CD8-positive, alpha-beta memory T cell (primary cell): Measurements from ENCODE around the gene ARL3. TPM values are rescaled to one million over a fixed set of nuclear protein-coding genes. Genes with fewer than 3 reads are reported as not detected.

Source experiments
- CTCF ChIA-PET: fragments of 350-600 bp; sonication (Branson Sonifier 250); formaldehyde crosslinking; loops from one replicate; lab custom pipeline; 2021; ENCODE audit warnings: antibody characterized with exemption; lab: Charles Lee
- POLR2A ChIA-PET: fragments of 350-600 bp; sonication (Branson Sonifier 250); formaldehyde crosslinking; loops from one replicate; lab custom pipeline; 2021; ENCODE audit warnings: antibody characterized with exemption; lab: Charles Lee
- DNase-seq, 5 donors: peaks; one replicate each; pipeline versions ENCODE4 v3.0.0 to v3.0.0-alpha.2; 2020 to 2022; ENCODE audit warnings: mixed read lengths in 1 of 5
- H3K27ac ChIP-seq: one replicate; pipeline ENCODE4 v1.7.0; 2013; ENCODE audit warnings: low read depth, mild to moderate bottlenecking, low read length, moderate library complexity
- H3K27me3 ChIP-seq: 2 replicates; pipeline ENCODE4 v1.7.0; 2013; ENCODE audit warnings: low read length, mild to moderate bottlenecking; ENCODE audit not compliant: insufficient read depth, poor library complexity, severe bottlenecking
- H3K36me3 ChIP-seq: 2 replicates; pipeline ENCODE4 v1.7.0; 2013; ENCODE audit warnings: mild to moderate bottlenecking, low read length, moderate library complexity; ENCODE audit not compliant: insufficient read depth
- H3K4me1 ChIP-seq: 2 replicates; pipeline ENCODE4 v1.7.0; 2013; ENCODE audit warnings: mild to moderate bottlenecking, low read length, moderate library complexity; ENCODE audit not compliant: insufficient read depth
- H3K4me3 ChIP-seq: 2 replicates; pipeline ENCODE4 v1.7.0; 2013; ENCODE audit warnings: mild to moderate bottlenecking, low read length
- H3K9me3 ChIP-seq: 2 replicates; pipeline ENCODE4 v1.7.0; 2013; ENCODE audit warnings: mild to moderate bottlenecking, low read length
- H3K27ac Mint-ChIP-seq, 8 donors: one replicate each; pipeline ENCODE4 v1.8.0; 2020 to 2021; ENCODE audit warnings: mixed read lengths in 8 of 8, mild to moderate bottlenecking in 6 of 8, inconsistent platforms in 3 of 8, moderate library complexity in 3 of 8
- H3K27me3 Mint-ChIP-seq, 2 donors: one replicate each; pipeline ENCODE4 v1.8.0; 2020 to 2021; ENCODE audit warnings: mixed read lengths in 2 of 2, mild to moderate bottlenecking in 1 of 2, moderate library complexity in 1 of 2
- H3K36me3 Mint-ChIP-seq, 3 donors: one replicate each; pipeline ENCODE4 v1.8.0; 2020 to 2021; ENCODE audit warnings: mixed read lengths in 3 of 3, inconsistent platforms in 1 of 3, mild to moderate bottlenecking in 1 of 3
- H3K4me1 Mint-ChIP-seq, 3 donors: one replicate each; pipeline ENCODE4 v1.8.0; 2020 to 2021; ENCODE audit warnings: mixed read lengths in 3 of 3, inconsistent platforms in 1 of 3, mild to moderate bottlenecking in 1 of 3
- H3K4me3 Mint-ChIP-seq, 7 donors: one replicate each; pipeline ENCODE4 v1.8.0; 2020 to 2021; ENCODE audit warnings: mixed read lengths in 7 of 7, mild to moderate bottlenecking in 6 of 7, moderate library complexity in 4 of 7, inconsistent platforms in 2 of 7
- H3K9me3 Mint-ChIP-seq, 5 donors: one replicate each; pipeline ENCODE4 v1.8.0; 2020 to 2022; ENCODE audit warnings: mixed read lengths in 5 of 5, mild to moderate bottlenecking in 3 of 5, moderate library complexity in 2 of 5, inconsistent platforms in 1 of 5
- polyA plus RNA-seq: library from polyadenylated mRNA; unstranded; fragments of 300-500 nt; fragmentation: Illumina TruSeq; gene quantifications from one replicate; pipeline ENCODE4 v1.2.3, GENCODE V29; 2021
- total RNA-seq, 2 experiments: library from RNA; stranded (reverse); gene quantifications; one replicate each; pipeline ENCODE4 v1.2.3, GENCODE V29; 2021

The ARL3 gene
- total and polyA plus RNA-seq, 3 experiments from 2014 or later, result 5.7 to 8.7 (median 8.7) TPM

- H3K4me3 Mint-ChIP-seq, result peak overlapping the region; percentile 45 to 88 (median 78)
- Histone ChIP-seq H3K4me3 (peak overlapping the region; percentile 46), H3K9me3 (no peaks in the 10 kb centered on the region), H3K36me3 (no peaks in the 10 kb centered on the region), H3K4me1 (peaks cover 27% of the 10 kb centered on the region), H3K27ac (no peak overlapping the region), H3K27me3 (no peaks in the 10 kb centered on the region)
- ChIA-PET CTCF (interaction anchor here (0.9 to 5.7 kb wide), 6 partner anchors 14 to 197 kb away, joined by 3 to 39 read pairs (median 8); partner anchors contain the start of gene TRIM8), POLR2A (interaction anchor here (0.6 to 3.4 kb wide), 4 partner anchors 24 to 554 kb away, joined by 3 to 36 read pairs (median 4); partner anchors contain the start of genes ARL3, SFXN2 and TRIM8)
- no peaks in the 10 kb centered on the region for H3K9me3 Mint-ChIP-seq
- peaks cover 34 to 53% (median 42%) of the 10 kb centered on the region in 3 donors for H3K4me1 Mint-ChIP-seq
- peak in 1 of 5 donors; percentile 25 for DNase-seq
- no peaks in the 10 kb centered on the region for H3K27me3 Mint-ChIP-seq
- H3K27ac Mint-ChIP-seq, result peak overlapping the region; percentile 79 to 94 (median 91)
- H3K36me3 Mint-ChIP-seq, result no peaks in the 10 kb centered on the region
Measured at GRCh38 chr10:102675011-102675665, 39.1 kb downstream of the ARL3 start.

DNA sequence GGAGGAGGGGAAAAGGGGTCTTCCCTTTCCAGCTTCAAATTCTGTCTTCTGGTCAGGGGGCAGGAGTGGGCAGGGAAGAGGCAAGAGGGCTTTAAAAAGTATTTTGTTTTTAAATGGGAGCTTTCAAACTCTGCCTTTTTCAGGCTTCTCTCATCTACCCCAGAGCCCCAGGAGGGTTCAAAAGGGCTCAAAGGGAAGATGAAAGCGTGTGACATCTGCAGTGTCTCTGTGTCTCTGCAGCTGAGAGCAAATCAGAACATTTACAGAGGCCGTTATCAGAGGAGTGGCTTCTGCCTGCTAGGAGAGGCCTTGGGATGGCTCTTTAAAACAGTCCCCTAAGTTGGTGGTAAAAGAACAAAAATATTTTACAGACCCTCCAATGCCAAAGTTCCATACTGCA is 39.6 kb downstream of the ARL3 start:
- H3K9me3 ChIP-seq, result no peaks in the 10 kb centered on the region
- Mint-ChIP-seq H3K27me3 (no peaks in the 10 kb centered on the region), H3K9me3 (no peaks in the 10 kb centered on the region), H3K4me1 (peaks cover 36 to 58% (median 48%) of the 10 kb centered on the region in 3 donors), H3K4me3 (peak overlapping the region; percentile 45 to 88 (median 78)), H3K27ac (peak overlapping the region; percentile 78 to 94 (median 91)), H3K36me3 (no peaks in the 10 kb centered on the region)
- H3K4me3 ChIP-seq, result peak overlapping the region; percentile 46
- no peaks in the 10 kb centered on the region for H3K27me3 ChIP-seq
- H3K27ac ChIP-seq, result peak overlapping the region; percentile 25
- peaks cover 27% of the 10 kb centered on the region for H3K4me1 ChIP-seq
- no peak for DNase-seq
- no peaks in the 10 kb centered on the region for H3K36me3 ChIP-seq
- POLR2A ChIA-PET, result interaction anchor here (1.0 to 3.4 kb wide), 4 partner anchors 14 to 39 kb away, joined by 4 to 36 read pairs (median 8); partner anchors contain the start of genes ARL3, SFXN2 and TRIM8
- CTCF ChIA-PET, result interaction anchor here (0.7 to 5.7 kb wide), 7 partner anchors 13 to 66 kb away, joined by 3 to 39 read pairs (median 6); partner anchors contain the start of gene TRIM8

DNA sequence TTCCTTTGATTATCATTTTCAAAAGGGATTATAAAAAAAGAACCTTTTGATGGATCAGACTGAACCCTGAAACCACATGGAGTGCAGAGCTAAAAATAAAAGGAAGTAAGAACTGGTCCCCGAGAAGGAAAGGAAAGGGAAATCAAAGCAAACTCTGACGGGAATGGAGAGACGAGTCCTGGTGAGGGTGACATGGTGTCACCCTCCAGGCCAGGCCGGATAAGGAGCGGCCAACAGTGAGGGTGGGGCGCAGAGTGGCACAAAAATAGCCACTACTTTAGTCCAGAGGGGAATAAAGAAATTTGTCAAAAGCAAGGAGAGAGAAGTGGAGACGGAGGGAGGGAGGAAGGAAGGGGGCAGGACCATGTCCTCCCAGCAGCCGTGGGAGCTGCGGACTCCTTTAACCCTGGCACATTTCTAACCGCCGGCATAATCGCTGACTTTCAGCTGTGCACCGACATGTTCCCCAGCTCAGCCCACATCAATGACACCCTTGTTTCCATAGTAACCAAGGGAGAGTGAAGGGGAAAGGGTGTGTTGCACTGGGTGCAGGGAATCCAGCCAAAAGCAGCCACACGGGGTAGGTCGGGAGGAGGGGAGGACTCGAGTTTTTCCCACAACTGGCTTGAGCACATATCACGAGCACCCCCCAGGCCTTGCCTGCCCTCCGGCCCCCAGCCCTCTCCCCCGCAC is 40.2 kb downstream of the ARL3 start:
- peaks cover 34 to 59% (median 49%) of the 10 kb centered on the region in 3 donors for H3K4me1 Mint-ChIP-seq
- H3K27ac ChIP-seq, result peak overlapping the region; percentile 25
- H3K9me3 Mint-ChIP-seq, result no peaks in the 10 kb centered on the region
- no peaks in the 10 kb centered on the region for H3K27me3 Mint-ChIP-seq
- peaks cover 27% of the 10 kb centered on the region for H3K4me1 ChIP-seq
- peak overlapping the region; percentile 79 to 94 (median 92) for H3K27ac Mint-ChIP-seq
- H3K4me3 Mint-ChIP-seq, result peak overlapping the region; percentile 45 to 88 (median 78)
- DNase-seq, result peak; percentile 37 to 91 (median 82)
- no peaks in the 10 kb centered on the region for H3K36me3 ChIP-seq
- H3K27me3 ChIP-seq, result no peaks in the 10 kb centered on the region
- no peaks in the 10 kb centered on the region for H3K36me3 Mint-ChIP-seq
- ChIA-PET POLR2A (interaction anchor here (1.0 to 3.4 kb wide), 4 partner anchors 13 to 40 kb away, joined by 4 to 36 read pairs (median 8); partner anchors contain the start of genes ARL3, SFXN2 and TRIM8), CTCF (interaction anchor here (0.5 to 5.7 kb wide), 10 partner anchors 12 to 169 kb away, joined by 3 to 39 read pairs (median 4); partner anchors contain the start of gene TRIM8)
- no peaks in the 10 kb centered on the region for H3K9me3 ChIP-seq
- peak overlapping the region; percentile 46 for H3K4me3 ChIP-seq

GRCh38 chr10:102673236-102673818 is 40.9 kb downstream of the ARL3 start:
- peak overlapping the region; percentile 46 for H3K4me3 ChIP-seq
- Mint-ChIP-seq H3K27ac (peak overlapping the region; percentile 72 to 94 (median 91)), H3K4me3 (peak overlapping the region; percentile 45 to 88 (median 78)), H3K4me1 (peaks cover 36 to 61% (median 47%) of the 10 kb centered on the region in 3 donors), H3K27me3 (no peaks in the 10 kb centered on the region), H3K9me3 (no peaks in the 10 kb centered on the region), H3K36me3 (no peaks in the 10 kb centered on the region)
- no peak overlapping the region for H3K27ac ChIP-seq
- no peaks in the 10 kb centered on the region for H3K27me3 ChIP-seq
- no peaks in the 10 kb centered on the region for H3K9me3 ChIP-seq
- no peak for DNase-seq
- CTCF ChIA-PET, result interaction anchor here (0.5 to 5.7 kb wide), 9 partner anchors 12 to 169 kb away, joined by 3 to 39 read pairs (median 4); partner anchors contain the start of gene TRIM8
- POLR2A ChIA-PET, result interaction anchor here (0.6 to 3.4 kb wide), 4 partner anchors 12 to 36 kb away, joined by 4 to 36 read pairs (median 8); partner anchors contain the start of gene TRIM8
- H3K36me3 ChIP-seq, result no peaks in the 10 kb centered on the region
- H3K4me1 ChIP-seq, result peaks cover 34% of the 10 kb centered on the region

DNA sequence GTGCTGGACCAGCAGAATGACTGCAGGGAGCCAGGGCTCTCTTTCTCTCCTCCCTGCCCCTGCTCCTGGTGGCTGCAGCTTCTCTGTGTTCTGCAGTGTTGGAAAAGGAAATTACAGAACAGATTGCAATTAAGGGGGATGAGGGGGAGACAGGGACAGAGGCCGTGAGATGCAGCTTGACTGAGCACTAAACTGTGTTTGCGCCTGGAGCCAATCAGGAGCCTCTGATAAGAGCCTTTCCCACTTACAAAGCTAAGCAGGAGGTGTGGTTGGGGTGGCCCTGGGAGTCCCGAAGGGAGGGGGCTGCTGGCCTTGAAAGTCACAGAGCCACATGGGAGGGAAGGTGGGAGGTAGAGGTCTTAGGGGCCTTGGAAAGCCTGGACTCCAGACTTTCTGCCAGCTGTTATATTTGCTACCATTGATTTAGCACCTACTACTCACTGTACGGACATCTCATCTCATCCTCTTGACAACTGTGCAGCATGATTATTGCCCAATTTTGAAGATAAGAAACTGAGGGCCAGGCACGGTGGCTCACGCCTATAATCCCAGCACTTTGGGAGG is 43.2 kb downstream of the ARL3 start:
- no peak overlapping the region for H3K4me3 ChIP-seq
- peak in 1 of 5 donors; percentile 32 for DNase-seq
- Mint-ChIP-seq H3K4me1 (peaks cover 37 to 54% (median 42%) of the 10 kb centered on the region in 3 donors), H3K27me3 (no peaks in the 10 kb centered on the region), H3K27ac (peak overlapping the region in 2 of 8 donors; percentile 54 to 64), H3K4me3 (no peak overlapping the region), H3K36me3 (no peaks in the 10 kb centered on the region), H3K9me3 (no peaks in the 10 kb centered on the region)
- no peaks in the 10 kb centered on the region for H3K27me3 ChIP-seq
- H3K27ac ChIP-seq, result no peak overlapping the region
- CTCF ChIA-PET, result interaction anchor here (1.0 to 3.6 kb wide), 5 partner anchors 10 to 43 kb away, joined by 3 to 23 read pairs (median 7); partner anchors contain the start of genes ARL3, SFXN2 and TRIM8
- H3K9me3 ChIP-seq, result no peaks in the 10 kb centered on the region
- H3K4me1 ChIP-seq, result peaks cover 36% of the 10 kb centered on the region
- H3K36me3 ChIP-seq, result no peaks in the 10 kb centered on the region
- POLR2A ChIA-PET, result interaction anchor here (0.5 to 2.0 kb wide), 4 partner anchors 10 to 72 kb away, joined by 3 to 20 read pairs (median 4); partner anchors contain the start of gene TRIM8

- H3K4me3 Mint-ChIP-seq, result peak overlapping the region in 1 of 7 donors; percentile 9
- Histone ChIP-seq H3K36me3 (no peaks in the 10 kb centered on the region), H3K9me3 (no peaks in the 10 kb centered on the region), H3K4me3 (no peak overlapping the region), H3K27me3 (no peaks in the 10 kb centered on the region), H3K27ac (no peak overlapping the region), H3K4me1 (peaks cover 28% of the 10 kb centered on the region)
- H3K27me3 Mint-ChIP-seq, result no peaks in the 10 kb centered on the region
- peak overlapping the region in 5 of 8 donors; percentile 39 to 55 (median 50) for H3K27ac Mint-ChIP-seq
- CTCF ChIA-PET, result interaction anchor here (1.0 to 3.6 kb wide), 10 partner anchors 8 to 45 kb away, joined by 3 to 23 read pairs (median 6); partner anchors contain the start of genes ARL3, SFXN2 and TRIM8
- H3K36me3 Mint-ChIP-seq, result no peaks in the 10 kb centered on the region
- POLR2A ChIA-PET, result interaction anchor here (0.5 to 2.0 kb wide), 6 partner anchors 9 to 71 kb away, joined by 3 to 20 read pairs (median 4); partner anchors contain the start of genes ARL3 and TRIM8
- H3K4me1 Mint-ChIP-seq, result peaks cover 31 to 46% (median 35%) of the 10 kb centered on the region in 3 donors
- peak in 1 of 5 donors; percentile 21 for DNase-seq
- no peaks in the 10 kb centered on the region for H3K9me3 Mint-ChIP-seq
Measured at GRCh38 chr10:102670065-102670670, 44.0 kb downstream of the ARL3 start.
